DMS53 treated with DMSO at 0.1 percent for 48 hours (cell line): Measurements from ENCODE around the gene TFF1.

Experiments
- DNase-seq: peaks from one replicate; lab custom pipeline; 2025; ENCODE audit not compliant: unreplicated experiment; lab: John Stamatoyannopoulos, UW

The TFF1 gene

GRCh38 chr21:42321231-42321630 is 45.1 kb downstream of the TFF1 start:
- DNase-seq: no peak

GRCh38 chr21:42320791-42321190 is 45.5 kb downstream of the TFF1 start:
- no peak for DNase-seq

GRCh38 chr21:42319851-42320572 is 46.3 kb downstream of the TFF1 start:
- no peak for DNase-seq

GRCh38 chr21:42319376-42319775 is 47.0 kb downstream of the TFF1 start:
- DNase-seq: no peak

- no peak for DNase-seq
These were observed 48.2 kb downstream of the TFF1 start for GRCh38 chr21:42317826-42318746.

- DNase-seq: peak; percentile 56
These were observed 49.0 kb downstream of the TFF1 start for GRCh38 chr21:42317341-42317741.

GRCh38 chr21:42316891-42317290 is 49.4 kb downstream of the TFF1 start:
- DNase-seq: peak; percentile 64

GRCh38 chr21:42315296-42315891 is 50.9 kb downstream of the TFF1 start, which contains the start of gene TFF3:
TFF3 (minus strand) TSS chr21:42315409; CDS start chr21:42315374, 35 bp downstream.
- peak; percentile 93 for DNase-seq

- DNase-seq: no peak
These were observed 51.6 kb downstream of the TFF1 start for GRCh38 chr21:42314616-42315295.

- peak; percentile 32 for DNase-seq
These were observed 52.8 kb downstream of the TFF1 start for GRCh38 chr21:42313501-42313969.

GRCh38 chr21:42312626-42313104 is 53.7 kb downstream of the TFF1 start:
- DNase-seq: no peak
